Peyer's patch (tissue), 4 donors: ENCODE measurements around the gene GABRG3. TPM values are rescaled to one million over a fixed set of nuclear protein-coding genes. Genes with fewer than 3 reads are reported as not detected.

Experiments used
- DNase-seq, 3 donors: peaks; one replicate each; pipeline ENCODE4 v3.0.0-alpha.2; 2017 to 2019
- H3K27ac ChIP-seq, 4 donors: fragments of 200-600 bp; sonication (generic); one replicate each; pipeline ENCODE4 v1.5.1; 2016 to 2019
- H3K27me3 ChIP-seq, 2 donors: fragments of 200-600 bp; sonication (generic); one replicate each; pipeline ENCODE4 v1.5.1; 2019
- H3K36me3 ChIP-seq, 3 donors: fragments of 200-600 bp; sonication (generic); one replicate each; pipeline ENCODE4 v1.5.1; 2016 to 2019
- H3K4me1 ChIP-seq, 4 donors: fragments of 200-600 bp; sonication (generic); one replicate each; pipeline ENCODE4 v1.5.1; 2016 to 2019
- H3K4me3 ChIP-seq, 4 donors: fragments of 200-600 bp; sonication (generic); 1 replicate in 3 of 4; 2 replicates in 1 of 4; pipeline ENCODE4 v1.5.1; 2016 to 2019; ENCODE audit warnings: mild to moderate bottlenecking in 1 of 4
- H3K9me3 ChIP-seq, 4 donors: fragments of 200-600 bp; sonication (generic); one replicate each; pipeline ENCODE4 v1.5.1; 2016 to 2019; ENCODE audit warnings: mild to moderate bottlenecking in 1 of 4
- CTCF ChIP-seq, 6 experiments: fragments of 450-650 bp in 4 of 6; fragments of 200-600 bp in 2 of 6; sonication (generic) in 1 of 6; IDR thresholded peaks; one replicate each; pipeline ENCODE4 v1.5.1; 2017 to 2019; ENCODE audit warnings: antibody characterized with exemption in 6 of 6, mild to moderate bottlenecking in 3 of 6, moderate library complexity in 1 of 6
- POLR2A ChIP-seq, 2 donors: fragments of 450-650 bp; IDR thresholded peaks; one replicate each; pipeline ENCODE4 v1.5.1; 2017; ENCODE audit warnings: antibody characterized with exemption in 2 of 2, mild to moderate bottlenecking in 2 of 2, moderate library complexity in 2 of 2
- total RNA-seq, 4 donors: library from RNA; depleted of rRNA; stranded (reverse); fragments of >200 nt; gene quantifications; one replicate each; pipeline ENCODE4 v1.1.0, GENCODE V29; 2016

Gene GABRG3
- total RNA-seq, 4 donors from 2014 or later: not detected

GRCh38 chr15:27418726-27419125, 447.7 kb downstream of the GABRG3 start:
- H3K4me3 ChIP-seq: no peak overlapping the region
- no peaks in the 10 kb centered on the region for H3K36me3 ChIP-seq
- no peak for TF ChIP-seq CTCF (IDR thresholded peaks at IDR 0.05)
- TF ChIP-seq POLR2A (IDR thresholded peaks at IDR 0.05): no peak
- H3K4me1 ChIP-seq: no peaks in the 10 kb centered on the region
- no peak for DNase-seq
- no peaks in the 10 kb centered on the region for H3K27me3 ChIP-seq
- peaks cover 0 to 6% (median 0%) of the 10 kb centered on the region in 4 donors for H3K9me3 ChIP-seq
- no peak overlapping the region for H3K27ac ChIP-seq

DNA sequence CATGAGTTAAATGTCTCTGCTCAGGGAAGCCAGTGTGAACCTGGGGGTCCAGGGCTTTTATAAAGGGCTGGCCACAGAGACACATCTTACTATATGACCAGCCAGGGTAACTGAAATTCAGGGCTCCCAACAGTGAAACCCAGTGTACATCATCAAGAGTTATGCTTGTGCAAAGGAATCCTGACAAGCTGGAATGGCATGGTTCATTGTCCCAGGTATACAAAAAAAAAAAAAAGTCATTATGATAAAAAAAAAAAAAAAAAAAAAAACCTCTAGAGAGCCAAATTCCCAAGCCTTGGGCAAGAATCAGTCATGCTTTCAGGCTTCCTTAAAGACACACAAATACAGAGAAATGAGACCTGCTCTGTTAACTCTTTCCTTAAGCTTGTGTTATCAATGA, 452.0 kb downstream of the GABRG3 start:
- no peaks in the 10 kb centered on the region for H3K27me3 ChIP-seq
- no peaks in the 10 kb centered on the region for H3K4me1 ChIP-seq
- no peaks in the 10 kb centered on the region for H3K9me3 ChIP-seq
- TF ChIP-seq CTCF (IDR thresholded peaks at IDR 0.05) (no peak), POLR2A (IDR thresholded peaks at IDR 0.05) (no peak)
- H3K27ac ChIP-seq: no peak overlapping the region
- no peaks in the 10 kb centered on the region for H3K36me3 ChIP-seq
- no peak for DNase-seq
- no peak overlapping the region for H3K4me3 ChIP-seq

DNA sequence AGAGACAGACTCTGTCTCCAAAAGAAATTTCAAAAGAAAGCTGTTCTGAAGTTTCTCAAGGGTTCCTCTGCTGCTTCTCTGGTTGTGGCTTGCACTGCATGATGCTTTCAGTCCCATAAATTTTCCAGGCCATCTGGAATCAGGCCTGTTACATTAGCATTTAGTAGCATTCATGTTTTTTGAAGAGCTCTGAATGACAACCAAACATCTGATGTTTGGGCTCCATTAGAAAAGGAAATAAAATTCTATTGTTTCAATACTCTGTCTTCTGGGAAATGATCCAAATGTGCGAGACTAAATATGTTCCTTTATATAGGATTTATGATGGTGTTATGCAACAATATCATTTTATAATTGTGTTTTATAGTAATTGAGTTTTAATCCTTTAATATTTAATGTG, 455.8 kb downstream of the GABRG3 start:
- H3K36me3 ChIP-seq: no peaks in the 10 kb centered on the region
- H3K4me3 ChIP-seq: no peak overlapping the region
- H3K27me3 ChIP-seq: no peaks in the 10 kb centered on the region
- no peak for DNase-seq
- H3K27ac ChIP-seq: no peak overlapping the region
- peaks cover 0 to 10% (median 0%) of the 10 kb centered on the region in 4 donors for H3K9me3 ChIP-seq
- H3K4me1 ChIP-seq: no peaks in the 10 kb centered on the region
- TF ChIP-seq POLR2A (IDR thresholded peaks at IDR 0.05): no peak
- TF ChIP-seq CTCF (IDR thresholded peaks at IDR 0.05): no peak

GRCh38 chr15:27427276-27427675, 456.3 kb downstream of the GABRG3 start:
- no peaks in the 10 kb centered on the region for H3K4me1 ChIP-seq
- no peak overlapping the region for H3K4me3 ChIP-seq
- H3K9me3 ChIP-seq: peaks cover 0 to 10% (median 0%) of the 10 kb centered on the region in 4 donors
- H3K36me3 ChIP-seq: no peaks in the 10 kb centered on the region
- no peak for TF ChIP-seq POLR2A (IDR thresholded peaks at IDR 0.05)
- H3K27ac ChIP-seq: no peak overlapping the region
- DNase-seq: no peak
- no peaks in the 10 kb centered on the region for H3K27me3 ChIP-seq

- TF ChIP-seq CTCF (IDR thresholded peaks at IDR 0.05) (no peak), POLR2A (IDR thresholded peaks at IDR 0.05) (no peak)
- no peaks in the 10 kb centered on the region for H3K4me1 ChIP-seq
- H3K27ac ChIP-seq: no peak overlapping the region
- peaks cover 0 to 10% (median 0%) of the 10 kb centered on the region in 4 donors for H3K9me3 ChIP-seq
- no peak for DNase-seq
- H3K27me3 ChIP-seq: no peaks in the 10 kb centered on the region
- H3K4me3 ChIP-seq: no peak overlapping the region
- H3K36me3 ChIP-seq: no peaks in the 10 kb centered on the region
These were observed 457.2 kb downstream of the GABRG3 start for GRCh38 chr15:27428151-27428550.

DNA sequence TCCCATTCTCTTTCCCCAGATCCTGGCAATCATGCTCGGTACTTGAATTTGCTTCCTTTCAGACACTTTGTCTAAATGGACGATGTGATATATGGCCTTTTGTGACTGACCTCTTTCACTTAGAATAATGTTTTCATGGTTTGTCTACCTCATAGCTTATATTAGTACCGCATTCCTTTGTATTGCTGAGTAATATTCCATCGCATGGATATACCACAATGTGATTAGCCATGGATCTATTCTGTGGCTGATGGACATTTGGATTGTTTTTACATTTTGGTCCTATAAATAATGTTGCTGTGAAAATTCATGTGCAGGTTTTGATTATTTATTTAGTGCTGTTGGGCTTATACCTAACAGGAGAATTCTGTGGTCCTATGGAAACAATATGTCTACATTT, 458.6 kb downstream of the GABRG3 start:
- H3K9me3 ChIP-seq: peaks cover 0 to 10% (median 0%) of the 10 kb centered on the region in 4 donors
- no peaks in the 10 kb centered on the region for H3K4me1 ChIP-seq
- TF ChIP-seq POLR2A (IDR thresholded peaks at IDR 0.05) (no peak), CTCF (IDR thresholded peaks at IDR 0.05) (no peak)
- no peak overlapping the region for H3K27ac ChIP-seq
- H3K27me3 ChIP-seq: no peaks in the 10 kb centered on the region
- no peaks in the 10 kb centered on the region for H3K36me3 ChIP-seq
- no peak for DNase-seq
- no peak overlapping the region for H3K4me3 ChIP-seq
